ENCODE data around the gene LPA. TPM values are rescaled to one million over a fixed set of nuclear protein-coding genes. Genes with fewer than 3 reads are reported as not detected.
"Not testable (repeated sequence)": the region's sequence is repeated elsewhere in the genome, so short reads cannot be mapped to it uniquely, and the experiment has no call there.

The LPA gene
- total RNA-seq, 2 donors from 2014 or later: not detected

- DNase-seq (ENCODE audit: low spot score): no peak
- intact Hi-C loops (cut with DNase I): no loop called here
These were observed 3.8 kb upstream of the LPA start for GRCh38 chr6:160667639-160668481.

GRCh38 chr6:160662842-160663241 lies 1.2 kb downstream of the LPA start:
- no peak for DNase-seq (ENCODE audit: low spot score)
- intact Hi-C loops (cut with DNase I): no loop called here

- intact Hi-C loops (cut with DNase I): no loop called here
- DNase-seq (ENCODE audit: low spot score): no peak
These were observed 1.6 kb downstream of the LPA start for GRCh38 chr6:160662429-160662828.

- DNase-seq (ENCODE audit: low spot score): no peak
- intact Hi-C loops (cut with DNase I): no loop called here
These were observed 2.9 kb downstream of the LPA start for GRCh38 chr6:160661216-160661615.

- DNase-seq (ENCODE audit: low spot score): no peak
- intact Hi-C loops (cut with DNase I): no loop called here
These were observed 4.5 kb downstream of the LPA start for GRCh38 chr6:160659562-160659961.

GRCh38 chr6:160634706-160635105 lies 29.4 kb downstream of the LPA start:
- intact Hi-C loops (cut with DNase I): no loop called here
- no peak for DNase-seq (ENCODE audit: low spot score)

GRCh38 chr6:160595838-160596832 lies 67.9 kb downstream of the LPA start:
- intact Hi-C loops (cut with DNase I): no loop called here

GRCh38 chr6:160595297-160595696 lies 68.8 kb downstream of the LPA start:
- intact Hi-C loops (cut with DNase I); DNase-seq (ENCODE audit: low spot score): not testable (repeated sequence)

More at GRCh38 chr6:160595838-160596832, 67.9 kb downstream of the LPA start:
- DNase-seq (ENCODE audit: low spot score): no peak

- DNase-seq (ENCODE audit: low spot score): no peak
- intact Hi-C loops (cut with DNase I): no loop called here
These were observed 77.7 kb downstream of the LPA start for GRCh38 chr6:160586374-160586773.

GRCh38 chr6:160583794-160584193 lies 80.3 kb downstream of the LPA start:
- intact Hi-C loops (cut with DNase I): no loop called here
- no peak for DNase-seq (ENCODE audit: low spot score)

- intact Hi-C loops (cut with DNase I): no loop called here
- no peak for DNase-seq (ENCODE audit: low spot score)
These were observed 82.7 kb downstream of the LPA start for GRCh38 chr6:160581406-160581805.

GRCh38 chr6:160578515-160578914 lies 85.6 kb downstream of the LPA start:
- intact Hi-C loops (cut with DNase I): loop anchor here in 1 of 2 donors (5.0 kb wide), 1 partner anchor 1211 kb away; no protein-coding TSS in a partner anchor
- not testable (repeated sequence) for DNase-seq (ENCODE audit: low spot score)

GRCh38 chr6:160573943-160574342 lies 90.1 kb downstream of the LPA start:
- no peak for DNase-seq (ENCODE audit: low spot score)
- intact Hi-C loops (cut with DNase I): no loop called here

- intact Hi-C loops (cut with DNase I); DNase-seq (ENCODE audit: low spot score): not testable (repeated sequence)
These were observed 92.9 kb downstream of the LPA start for GRCh38 chr6:160571201-160571600.

- intact Hi-C loops (cut with DNase I): no loop called here
- DNase-seq (ENCODE audit: low spot score): no peak
These were observed 119.3 kb downstream of the LPA start for GRCh38 chr6:160544802-160545201.

GRCh38 chr6:160535270-160535669 lies 128.8 kb downstream of the LPA start:
- intact Hi-C loops (cut with DNase I): loop anchor here (2.0 to 5.0 kb wide), 2 partner anchors 78 to 673 kb away; no protein-coding TSS in a partner anchor

GRCh38 chr6:160534050-160534696 lies 129.9 kb downstream of the LPA start:
- DNase-seq (ENCODE audit: low spot score): no peak
- intact Hi-C loops (cut with DNase I): loop anchor here in 1 of 2 donors (2.0 kb wide), 1 partner anchor 77 kb away; no protein-coding TSS in a partner anchor

More at GRCh38 chr6:160535270-160535669, 128.8 kb downstream of the LPA start:
- no peak for DNase-seq (ENCODE audit: low spot score)

- intact Hi-C loops (cut with DNase I): no loop called here
- DNase-seq (ENCODE audit: low spot score): no peak
These were observed 131.8 kb downstream of the LPA start for GRCh38 chr6:160532315-160532714.

GRCh38 chr6:160531826-160532225 lies 132.2 kb downstream of the LPA start:
- intact Hi-C loops (cut with DNase I): no loop called here

More at GRCh38 chr6:160531826-160532225, 132.2 kb downstream of the LPA start:
- DNase-seq (ENCODE audit: low spot score): no peak
